Hepatocyte (in vitro differentiated cells): ENCODE measurements around the gene ATP8B4. TPM values are rescaled to one million over a fixed set of nuclear protein-coding genes. Genes with fewer than 3 reads are reported as not detected.

Experiments
- DNase-seq: peaks from one replicate; pipeline ENCODE4 v3.0.0-alpha.2; 2016; ENCODE audit warnings: low spot score
- H2AFZ ChIP-seq: fragments of 200-600 bp; sonication (generic); 2 replicates; pipeline ENCODE4 v1.6.0; 2016; ENCODE audit warnings: antibody characterized with exemption, mild to moderate bottlenecking
- H3K27ac ChIP-seq: fragments of 200-600 bp; sonication (generic); 2 replicates; pipeline ENCODE4 v1.5.1; 2016; ENCODE audit warnings: mild to moderate bottlenecking
- H3K27me3 ChIP-seq: fragments of 200-600 bp; sonication (generic); 2 replicates; pipeline ENCODE4 v1.6.1; 2016
- H3K36me3 ChIP-seq: fragments of 200-600 bp; sonication (generic); replicated peaks from 2 replicates; pipeline ENCODE4 v1.5.1; 2016; ENCODE audit warnings: low read depth; ENCODE audit not compliant: insufficient read depth
- H3K4me1 ChIP-seq: fragments of 200-600 bp; sonication (generic); 2 replicates; pipeline ENCODE4 v1.5.1; 2016; ENCODE audit warnings: mild to moderate bottlenecking, moderate library complexity; ENCODE audit not compliant: insufficient read depth
- H3K4me2 ChIP-seq: fragments of 200-600 bp; sonication (generic); 2 replicates; pipeline ENCODE4 v1.6.0; 2016
- H3K4me3 ChIP-seq: fragments of 200-600 bp; sonication (generic); 2 replicates; pipeline ENCODE4 v1.5.1; 2016; ENCODE audit warnings: mild to moderate bottlenecking
- H3K79me2 ChIP-seq: fragments of 200-600 bp; sonication (generic); 2 replicates; pipeline ENCODE4 v1.6.0; 2017; ENCODE audit warnings: mild to moderate bottlenecking
- H3K9me2 ChIP-seq: fragments of 200-600 bp; sonication (generic); replicated peaks from 2 replicates; pipeline ENCODE4 v1.6.0; 2017; ENCODE audit warnings: mild to moderate bottlenecking; ENCODE audit not compliant: insufficient read depth
- H3K9me3 ChIP-seq: fragments of 200-600 bp; sonication (generic); 2 replicates; pipeline ENCODE4 v1.5.1; 2016; ENCODE audit warnings: low read depth, mild to moderate bottlenecking
- H4K20me1 ChIP-seq: fragments of 200-600 bp; sonication (generic); 2 replicates; pipeline ENCODE4 v1.6.0; 2016; ENCODE audit warnings: mild to moderate bottlenecking; ENCODE audit not compliant: insufficient read depth, poor library complexity, severe bottlenecking
- CTCF ChIP-seq: fragments of 200-600 bp; sonication (generic); IDR thresholded peaks from 2 replicates; pipeline ENCODE4 v1.5.1; 2016; ENCODE audit warnings: antibody characterized with exemption, mild to moderate bottlenecking; ENCODE audit not compliant: poor library complexity
- EZH2 ChIP-seq: fragments of 200-600 bp; sonication (generic); IDR thresholded peaks from 2 replicates; pipeline ENCODE4 v1.6.1; 2016; ENCODE audit warnings: antibody characterized with exemption, mild to moderate bottlenecking, borderline replicate concordance
- EZH2phosphoT487 ChIP-seq: fragments of 200-600 bp; sonication (generic); IDR thresholded peaks from one replicate; pipeline ENCODE4 v1.6.1; 2018; ENCODE audit warnings: antibody characterized with exemption, mild to moderate bottlenecking, low read depth, moderate library complexity; ENCODE audit not compliant: unreplicated experiment, severe bottlenecking
- WGBS: methylation state at CpG from one replicate; pipeline ENCODE4 v1.1.6; 2016; ENCODE audit warnings: low lambda C conversion rate; ENCODE audit errors: missing lambda C conversion rate; 5-methylcytosine and 5-hydroxymethylcytosine counted together
- polyA plus RNA-seq: library from polyadenylated mRNA; unstranded; fragments of >200 nt; fragmentation: Nextera tagmentation; extraction: Ambion mirVana; gene quantifications from 2 replicates; pipeline ENCODE4 v1.2.1, GENCODE V29; 2016
- total RNA-seq: library from RNA; depleted of rRNA; stranded (reverse); fragments of >200 nt; gene quantifications from 2 replicates; pipeline ENCODE4 v1.2.3, GENCODE V29; 2014

The ATP8B4 gene
- total and polyA plus RNA-seq, 2 experiments from 2014 or later = 1.3 to 9.5 TPM

- no peaks in the 10 kb centered on the region for H3K27me3 ChIP-seq
- H3K9me3 ChIP-seq = no peaks in the 10 kb centered on the region
- WGBS = 91% methylated on average over 5 of the region's 5 CpGs
- H3K4me1 ChIP-seq = no peaks in the 10 kb centered on the region
- no peak for TF ChIP-seq CTCF
- no peak for DNase-seq
- H4K20me1 ChIP-seq = no peaks in the 10 kb centered on the region
- no peaks in the 10 kb centered on the region for H3K36me3 ChIP-seq
- no peak overlapping the region for H3K4me3 ChIP-seq
- H3K9me2 ChIP-seq = no peaks in the 10 kb centered on the region
- no peak overlapping the region for H2AFZ ChIP-seq
- H3K27ac ChIP-seq = no peak overlapping the region
- H3K79me2 ChIP-seq = no peaks in the 10 kb centered on the region
- H3K4me2 ChIP-seq = no peak overlapping the region
Observed at GRCh38 chr15:49915822-49916221, 203.2 kb downstream of the ATP8B4 start.

GRCh38 chr15:49908933-49909295 lies 210.1 kb downstream of the ATP8B4 start:
- Histone ChIP-seq H3K79me2 (no peaks in the 10 kb centered on the region), H4K20me1 (no peaks in the 10 kb centered on the region), H3K27ac (no peak overlapping the region), H3K4me3 (no peak overlapping the region), H3K36me3 (no peaks in the 10 kb centered on the region), H3K9me2 (no peaks in the 10 kb centered on the region), H3K9me3 (peaks cover 9% of the 10 kb centered on the region), H3K27me3 (no peaks in the 10 kb centered on the region), H3K4me1 (no peaks in the 10 kb centered on the region), H3K4me2 (no peak overlapping the region), H2AFZ (no peak overlapping the region)
- TF ChIP-seq EZH2 (no peak), EZH2phosphoT487 (no peak), CTCF (no peak)
- DNase-seq = no peak
- 92% methylated on average over 4 of the region's 4 CpGs for WGBS

GRCh38 chr15:49908236-49908932 lies 210.6 kb downstream of the ATP8B4 start:
- H3K79me2 ChIP-seq = no peaks in the 10 kb centered on the region
- H4K20me1 ChIP-seq = no peaks in the 10 kb centered on the region
- TF ChIP-seq EZH2 (no peak), CTCF (no peak), EZH2phosphoT487 (no peak)
- no peak overlapping the region for H2AFZ ChIP-seq
- no peak overlapping the region for H3K27ac ChIP-seq
- H3K4me3 ChIP-seq = no peak overlapping the region
- peaks cover 1% of the 10 kb centered on the region for H3K4me1 ChIP-seq
- no peak for DNase-seq
- WGBS = 83% methylated on average over 2 of the region's 2 CpGs
- no peaks in the 10 kb centered on the region for H3K36me3 ChIP-seq
- peaks cover 9% of the 10 kb centered on the region for H3K9me3 ChIP-seq
- no peaks in the 10 kb centered on the region for H3K27me3 ChIP-seq
- no peak overlapping the region for H3K4me2 ChIP-seq
- no peaks in the 10 kb centered on the region for H3K9me2 ChIP-seq

- H3K9me2 ChIP-seq = no peaks in the 10 kb centered on the region
- H3K36me3 ChIP-seq = no peaks in the 10 kb centered on the region
Observed at GRCh38 chr15:49906966-49907365, 212.1 kb downstream of the ATP8B4 start.

More at GRCh38 chr15:49906966-49907365, 212.1 kb downstream of the ATP8B4 start:
- H3K4me3 ChIP-seq = no peak overlapping the region
- 76% methylated on average over 1 of the region's 1 CpG for WGBS
- H3K27me3 ChIP-seq = no peaks in the 10 kb centered on the region
- no peak overlapping the region for H3K27ac ChIP-seq
- no peaks in the 10 kb centered on the region for H4K20me1 ChIP-seq
- no peak for TF ChIP-seq CTCF
- H3K4me1 ChIP-seq = peaks cover 16% of the 10 kb centered on the region
- peaks cover 9% of the 10 kb centered on the region for H3K9me3 ChIP-seq
- no peak overlapping the region for H3K4me2 ChIP-seq
- no peak overlapping the region for H2AFZ ChIP-seq
- no peak for DNase-seq
- no peaks in the 10 kb centered on the region for H3K79me2 ChIP-seq
